ENCODE data around the gene OR1C1.

- TF ChIP-seq, protein P1, sequence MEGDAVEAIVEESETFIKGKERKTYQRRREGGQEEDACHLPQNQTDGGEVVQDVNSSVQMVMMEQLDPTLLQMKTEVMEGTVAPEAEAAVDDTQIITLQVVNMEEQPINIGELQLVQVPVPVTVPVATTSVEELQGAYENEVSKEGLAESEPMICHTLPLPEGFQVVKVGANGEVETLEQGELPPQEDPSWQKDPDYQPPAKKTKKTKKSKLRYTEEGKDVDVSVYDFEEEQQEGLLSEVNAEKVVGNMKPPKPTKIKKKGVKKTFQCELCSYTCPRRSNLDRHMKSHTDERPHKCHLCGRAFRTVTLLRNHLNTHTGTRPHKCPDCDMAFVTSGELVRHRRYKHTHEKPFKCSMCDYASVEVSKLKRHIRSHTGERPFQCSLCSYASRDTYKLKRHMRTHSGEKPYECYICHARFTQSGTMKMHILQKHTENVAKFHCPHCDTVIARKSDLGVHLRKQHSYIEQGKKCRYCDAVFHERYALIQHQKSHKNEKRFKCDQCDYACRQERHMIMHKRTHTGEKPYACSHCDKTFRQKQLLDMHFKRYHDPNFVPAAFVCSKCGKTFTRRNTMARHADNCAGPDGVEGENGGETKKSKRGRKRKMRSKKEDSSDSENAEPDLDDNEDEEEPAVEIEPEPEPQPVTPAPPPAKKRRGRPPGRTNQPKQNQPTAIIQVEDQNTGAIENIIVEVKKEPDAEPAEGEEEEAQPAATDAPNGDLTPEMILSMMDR (IDR thresholded peaks at IDR 0.05; ENCODE audit: insufficient read depth, low read length), result no peak
- TF ChIP-seq POLR2AphosphoS5 (IDR thresholded peaks at IDR 0.05; ENCODE audit: low read depth) (no peak), GABPA (IDR thresholded peaks at IDR 0.05; ENCODE audit: low read depth) (no peak)
These were observed at the start of gene OR1C1 for GRCh38 chr1:247760456-247760855.

Data from HL-60 (cell line).